Colonic mucosa (tissue), 4 donors: ENCODE measurements around the gene RASAL2. TPM values are rescaled to one million over a fixed set of nuclear protein-coding genes. Genes with fewer than 3 reads are reported as not detected.

ENCODE experiments used
- DNase-seq: peaks from one replicate; pipeline ENCODE4 v3.0.0-alpha.2; 2020
- H3K27ac ChIP-seq: fragments of 200-600 bp; one replicate; pipeline ENCODE4 v1.8.0; 2021
- H3K27me3 ChIP-seq: fragments of 200-600 bp; one replicate; pipeline ENCODE4 v1.8.0; 2021
- H3K36me3 ChIP-seq: fragments of 200-600 bp; one replicate; pipeline ENCODE4 v1.8.0; 2021
- H3K4me1 ChIP-seq: fragments of 200-600 bp; one replicate; pipeline ENCODE4 v1.8.0; 2021; ENCODE audit warnings: mild to moderate bottlenecking
- H3K4me3 ChIP-seq: fragments of 200-600 bp; one replicate; pipeline ENCODE4 v1.8.0; 2021
- H3K9ac ChIP-seq, 2 donors: one replicate each; pipeline ENCODE4 v1.7.0; 2013; ENCODE audit warnings: control low read depth in 2 of 2, low read depth in 2 of 2, low read length in 2 of 2
- H3K9me3 ChIP-seq: fragments of 200-600 bp; one replicate; pipeline ENCODE4 v1.8.0; 2021
- CTCF ChIP-seq: fragments of 200-600 bp; IDR thresholded peaks from one replicate; pipeline ENCODE4 v1.8.0; 2022; ENCODE audit warnings: antibody characterized with exemption, mild to moderate bottlenecking
- intact Hi-C: fragments of 100-400 bp; cut with DNase I; formaldehyde crosslinking; loops from one replicate; pipeline ENCODE4 v1.14.1; 2022
- total RNA-seq, 2 donors: library from RNA; stranded (reverse); fragmentation: NEBNext Ultra II Directional in 1 of 2; extraction: Animal tissue kit (Norgen Biotek cat#: 25700) in 1 of 2; gene quantifications; one replicate each; pipeline ENCODE4 v1.2.1, GENCODE V29; 2021
- donor health status: healthy.
- donor health status: DM: no; HTN: no; CAD: no.
- donor health status: DM: no; HTN: no; CAD: no.

Gene RASAL2
- total RNA-seq, 2 donors from 2014 or later, result 9.7 to 11.8 TPM

GRCh38 chr1:178494569-178494971 is 400.7 kb downstream of the RASAL2 start:
- H3K4me3 ChIP-seq, result no peak overlapping the region
- no peak for DNase-seq
- H3K36me3 ChIP-seq, result no peaks in the 10 kb centered on the region
- no peak overlapping the region for H3K27ac ChIP-seq
- no peaks in the 10 kb centered on the region for H3K9me3 ChIP-seq
- H3K9ac ChIP-seq, result no peak overlapping the region
- H3K27me3 ChIP-seq, result no peaks in the 10 kb centered on the region
- intact Hi-C loops, result no loop called here
- no peak for TF ChIP-seq CTCF
- H3K4me1 ChIP-seq, result no peaks in the 10 kb centered on the region

- DNase-seq, result no peak
- TF ChIP-seq CTCF, result no peak
- no peaks in the 10 kb centered on the region for H3K9me3 ChIP-seq
- H3K36me3 ChIP-seq, result no peaks in the 10 kb centered on the region
- no peaks in the 10 kb centered on the region for H3K27me3 ChIP-seq
- no peaks in the 10 kb centered on the region for H3K4me1 ChIP-seq
- no peak overlapping the region for H3K27ac ChIP-seq
- no peak overlapping the region for H3K9ac ChIP-seq
- H3K4me3 ChIP-seq, result no peak overlapping the region
- intact Hi-C loops, result no loop called here
Observed at GRCh38 chr1:178495158-178495557, 401.3 kb downstream of the RASAL2 start.

- Histone ChIP-seq H3K9ac (no peak overlapping the region), H3K4me3 (no peak overlapping the region), H3K4me1 (no peaks in the 10 kb centered on the region), H3K27me3 (no peaks in the 10 kb centered on the region), H3K27ac (no peak overlapping the region), H3K9me3 (no peaks in the 10 kb centered on the region), H3K36me3 (no peaks in the 10 kb centered on the region)
- TF ChIP-seq CTCF, result no peak
- no peak for DNase-seq
- intact Hi-C loops, result no loop called here
Observed at GRCh38 chr1:178495741-178496409, 402.0 kb downstream of the RASAL2 start.

GRCh38 chr1:178496410-178497135 is 402.7 kb downstream of the RASAL2 start, which contains the start of gene CLEC20A:
Gene CLEC20A (minus strand): TSS chr1:178496964. CDS start chr1:178496939, 25 bp downstream.
- Histone ChIP-seq H3K9me3 (no peaks in the 10 kb centered on the region), H3K4me3 (no peak within 1 kb of the TSS), H3K27ac (no peak within 1 kb of the TSS), H3K4me1 (no peaks in the 10 kb centered on the region), H3K27me3 (no peaks in the 10 kb centered on the region), H3K9ac (no peak within 1 kb of the TSS), H3K36me3 (no peaks in the 10 kb centered on the region)
- intact Hi-C loops, result no loop called here
- TF ChIP-seq CTCF, result no peak
- DNase-seq, result no peak

- Histone ChIP-seq H3K4me3 (no peak overlapping the region), H3K27me3 (no peaks in the 10 kb centered on the region), H3K9ac (no peak overlapping the region), H3K27ac (no peak overlapping the region), H3K9me3 (no peaks in the 10 kb centered on the region), H3K36me3 (no peaks in the 10 kb centered on the region), H3K4me1 (no peaks in the 10 kb centered on the region)
- intact Hi-C loops, result no loop called here
- TF ChIP-seq CTCF, result no peak
- no peak for DNase-seq
Observed at GRCh38 chr1:178497903-178498478, 404.1 kb downstream of the RASAL2 start.
